Stimulated activated CD4-positive, alpha-beta T cell treated with anti-CD3 and anti-CD28 coated beads, Interleukin-2, amount 100 ng/mL, for 48 hours (primary cell): ENCODE results near the gene PARP16.
"Not testable (repeated sequence)": the region's sequence is repeated elsewhere in the genome, so short reads cannot be mapped to it uniquely, and the experiment has no call there.

Experiments used
- DNase-seq, 2 donors: peaks; one replicate each; pipeline ENCODE4 v3.0.0-alpha.2; 2020

The PARP16 gene

GRCh38 chr15:65275104-65275727 lies 11.5 kb downstream of the PARP16 start:
- no peak for DNase-seq

- peak in 1 of 2 donors; percentile 10 for DNase-seq
Measured at GRCh38 chr15:65270811-65271545, 15.7 kb downstream of the PARP16 start.

GRCh38 chr15:65268411-65268810 lies 18.3 kb downstream of the PARP16 start:
- no peak for DNase-seq

GRCh38 chr15:65266469-65266868 lies 20.2 kb downstream of the PARP16 start:
- DNase-seq: no peak

- DNase-seq: no peak
Measured at GRCh38 chr15:65264863-65265430, 21.7 kb downstream of the PARP16 start.

- no peak for DNase-seq
Measured at GRCh38 chr15:65263313-65263712, 23.4 kb downstream of the PARP16 start.

- no peak for DNase-seq
Measured at GRCh38 chr15:65260968-65261367, 25.7 kb downstream of the PARP16 start.

GRCh38 chr15:65259367-65259797 lies 27.3 kb downstream of the PARP16 start:
- no peak for DNase-seq

- DNase-seq: no peak
Measured at GRCh38 chr15:65258375-65259262, 28.1 kb downstream of the PARP16 start.

- no peak for DNase-seq
Measured at GRCh38 chr15:65255486-65256140, 31.1 kb downstream of the PARP16 start.

- DNase-seq: no peak
Measured at GRCh38 chr15:65254758-65255157, 31.9 kb downstream of the PARP16 start.

GRCh38 chr15:65254356-65254755 lies 32.3 kb downstream of the PARP16 start:
- DNase-seq: no peak

- peak; percentile 54 to 59 for DNase-seq
Measured at GRCh38 chr15:65249641-65250040, 37.0 kb downstream of the PARP16 start.

- no peak for DNase-seq
Measured at GRCh38 chr15:65248511-65249255, 38.0 kb downstream of the PARP16 start.

GRCh38 chr15:65246939-65247338 lies 39.7 kb downstream of the PARP16 start:
- DNase-seq: no peak

- DNase-seq: no peak
Measured at GRCh38 chr15:65246026-65246714, 40.5 kb downstream of the PARP16 start.

GRCh38 chr15:65245096-65245856 lies 41.4 kb downstream of the PARP16 start:
- no peak for DNase-seq

- no peak for DNase-seq
Measured at GRCh38 chr15:65244638-65245037, 42.0 kb downstream of the PARP16 start.

GRCh38 chr15:65236443-65236842 lies 50.2 kb downstream of the PARP16 start:
- DNase-seq: not testable (repeated sequence)

- DNase-seq: no peak
Measured at GRCh38 chr15:65233696-65234095, 53.0 kb downstream of the PARP16 start.
